A673 (cell line): ENCODE measurements around the gene ADAMTS2.

Experiments
- EZH2 ChIP-seq: fragments of 200-600 bp; sonication (generic); IDR thresholded peaks from 2 replicates; pipeline ENCODE4 v1.6.1; 2017; ENCODE audit warnings: borderline replicate concordance, low read depth, mild to moderate bottlenecking, mixed read lengths, antibody characterized with exemption, low read length; ENCODE audit not compliant: poor library complexity, severe bottlenecking
- TF ChIP-seq, protein P1 (sequence below): fragments of 300-800, 200-600 bp; sonication (generic); conservative IDR thresholded peaks from 2 replicates; pipeline ENCODE4 v1.5.1; 2017; ENCODE audit warnings: low read depth, mild to moderate bottlenecking, antibody characterized with exemption, low read length, moderate library complexity, mixed read lengths

- TF ChIP-seq, protein P1, sequence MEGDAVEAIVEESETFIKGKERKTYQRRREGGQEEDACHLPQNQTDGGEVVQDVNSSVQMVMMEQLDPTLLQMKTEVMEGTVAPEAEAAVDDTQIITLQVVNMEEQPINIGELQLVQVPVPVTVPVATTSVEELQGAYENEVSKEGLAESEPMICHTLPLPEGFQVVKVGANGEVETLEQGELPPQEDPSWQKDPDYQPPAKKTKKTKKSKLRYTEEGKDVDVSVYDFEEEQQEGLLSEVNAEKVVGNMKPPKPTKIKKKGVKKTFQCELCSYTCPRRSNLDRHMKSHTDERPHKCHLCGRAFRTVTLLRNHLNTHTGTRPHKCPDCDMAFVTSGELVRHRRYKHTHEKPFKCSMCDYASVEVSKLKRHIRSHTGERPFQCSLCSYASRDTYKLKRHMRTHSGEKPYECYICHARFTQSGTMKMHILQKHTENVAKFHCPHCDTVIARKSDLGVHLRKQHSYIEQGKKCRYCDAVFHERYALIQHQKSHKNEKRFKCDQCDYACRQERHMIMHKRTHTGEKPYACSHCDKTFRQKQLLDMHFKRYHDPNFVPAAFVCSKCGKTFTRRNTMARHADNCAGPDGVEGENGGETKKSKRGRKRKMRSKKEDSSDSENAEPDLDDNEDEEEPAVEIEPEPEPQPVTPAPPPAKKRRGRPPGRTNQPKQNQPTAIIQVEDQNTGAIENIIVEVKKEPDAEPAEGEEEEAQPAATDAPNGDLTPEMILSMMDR: no peak
- TF ChIP-seq EZH2: peak; percentile 55
Measured at GRCh38 chr5:179344431-179345182, 654 bp downstream of the ADAMTS2 start.
